ENCODE data around the gene IFNL1. TPM values are rescaled to one million over a fixed set of nuclear protein-coding genes. Genes with fewer than 3 reads are reported as not detected.
A peak's percentile ranks its signal among the peaks of the same experiment; 100 is the strongest.

The IFNL1 gene
- total RNA-seq, 1 donor from 2014 or later, result not detected

DNA sequence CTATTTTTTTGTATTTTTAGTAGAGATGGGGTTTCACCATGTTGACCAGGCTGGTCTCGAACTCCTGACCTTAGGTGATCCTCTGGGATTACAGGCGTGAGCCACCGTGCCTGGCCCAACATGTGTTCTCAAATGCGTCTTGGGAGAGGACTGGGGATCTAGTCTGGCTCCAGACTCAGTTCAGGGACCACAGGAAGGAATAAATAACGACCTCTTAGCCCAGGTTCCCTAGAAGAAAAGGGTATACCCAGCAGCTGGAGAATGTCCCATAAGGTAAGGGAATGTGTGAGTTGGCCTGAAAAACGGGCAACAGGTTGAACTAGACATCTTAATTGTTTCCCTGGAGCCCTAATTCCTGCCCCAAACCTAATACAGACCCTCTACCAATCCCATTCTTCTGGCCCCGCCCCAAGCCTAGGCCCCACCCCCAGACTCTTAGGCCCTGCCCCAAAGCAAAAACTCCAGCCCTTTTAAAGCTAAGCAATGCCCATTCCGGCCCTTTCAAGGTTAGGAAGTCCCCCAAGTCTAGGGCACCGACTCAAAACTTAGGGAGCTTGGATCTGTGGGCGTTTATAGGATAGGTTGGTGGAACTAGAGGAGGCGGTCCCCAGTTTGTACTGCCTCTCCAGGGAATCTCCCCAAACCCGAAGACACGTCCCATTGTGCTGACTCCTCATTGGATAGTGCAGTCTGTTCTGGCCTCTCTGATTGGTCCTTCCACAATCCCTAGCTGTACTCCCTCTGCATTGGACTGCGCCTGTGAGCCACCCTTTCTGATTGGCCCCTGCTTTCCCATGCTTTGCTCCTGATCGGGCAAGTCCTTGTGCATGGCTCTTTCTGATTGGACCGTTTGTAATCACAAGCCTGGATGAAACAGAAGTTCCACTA is 29.8 kb downstream of the IFNL1 start:
- H3K36me3 Mint-ChIP-seq (ENCODE audit: unreplicated experiment), result no peaks in the 10 kb centered on the region
- no peak for DNase-seq

GRCh38 chr19:39327363-39328045 is 31.3 kb downstream of the IFNL1 start:
- H3K9me3 Mint-ChIP-seq (ENCODE audit: unreplicated experiment), result peaks cover 9% of the 10 kb centered on the region
- no peak overlapping the region for H3K27ac Mint-ChIP-seq (ENCODE audit: unreplicated experiment)
- TF ChIP-seq, protein P1, sequence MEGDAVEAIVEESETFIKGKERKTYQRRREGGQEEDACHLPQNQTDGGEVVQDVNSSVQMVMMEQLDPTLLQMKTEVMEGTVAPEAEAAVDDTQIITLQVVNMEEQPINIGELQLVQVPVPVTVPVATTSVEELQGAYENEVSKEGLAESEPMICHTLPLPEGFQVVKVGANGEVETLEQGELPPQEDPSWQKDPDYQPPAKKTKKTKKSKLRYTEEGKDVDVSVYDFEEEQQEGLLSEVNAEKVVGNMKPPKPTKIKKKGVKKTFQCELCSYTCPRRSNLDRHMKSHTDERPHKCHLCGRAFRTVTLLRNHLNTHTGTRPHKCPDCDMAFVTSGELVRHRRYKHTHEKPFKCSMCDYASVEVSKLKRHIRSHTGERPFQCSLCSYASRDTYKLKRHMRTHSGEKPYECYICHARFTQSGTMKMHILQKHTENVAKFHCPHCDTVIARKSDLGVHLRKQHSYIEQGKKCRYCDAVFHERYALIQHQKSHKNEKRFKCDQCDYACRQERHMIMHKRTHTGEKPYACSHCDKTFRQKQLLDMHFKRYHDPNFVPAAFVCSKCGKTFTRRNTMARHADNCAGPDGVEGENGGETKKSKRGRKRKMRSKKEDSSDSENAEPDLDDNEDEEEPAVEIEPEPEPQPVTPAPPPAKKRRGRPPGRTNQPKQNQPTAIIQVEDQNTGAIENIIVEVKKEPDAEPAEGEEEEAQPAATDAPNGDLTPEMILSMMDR (IDR thresholded peaks at IDR 0.05; ENCODE audit: partially characterized antibody, unreplicated experiment), result no peak
- no peaks in the 10 kb centered on the region for H3K36me3 Mint-ChIP-seq (ENCODE audit: unreplicated experiment)
- no peak for DNase-seq
- H3K4me1 Mint-ChIP-seq (ENCODE audit: low read depth, unreplicated experiment), result peaks cover 12% of the 10 kb centered on the region
- peaks cover 4% of the 10 kb centered on the region for H3K27me3 Mint-ChIP-seq (ENCODE audit: unreplicated experiment)
- H3K4me3 Mint-ChIP-seq (ENCODE audit: unreplicated experiment), result peak overlapping the region; percentile 38

More for the DNA sequence above, 29.8 kb downstream of the IFNL1 start:
- Mint-ChIP-seq H3K4me1 (ENCODE audit: low read depth, unreplicated experiment) (peaks cover 16% of the 10 kb centered on the region), H3K27me3 (ENCODE audit: unreplicated experiment) (peaks cover 13% of the 10 kb centered on the region), H3K9me3 (ENCODE audit: unreplicated experiment) (peaks cover 18% of the 10 kb centered on the region), H3K4me3 (ENCODE audit: unreplicated experiment) (no peak overlapping the region), H3K27ac (ENCODE audit: unreplicated experiment) (no peak overlapping the region)
- TF ChIP-seq, protein P1 (IDR thresholded peaks at IDR 0.05; ENCODE audit: partially characterized antibody, unreplicated experiment), result no peak

- Mint-ChIP-seq H3K27me3 (ENCODE audit: unreplicated experiment) (peaks cover 2% of the 10 kb centered on the region), H3K36me3 (ENCODE audit: unreplicated experiment) (no peaks in the 10 kb centered on the region), H3K4me3 (ENCODE audit: unreplicated experiment) (peak overlapping the region; percentile 38), H3K27ac (ENCODE audit: unreplicated experiment) (no peak overlapping the region), H3K9me3 (ENCODE audit: unreplicated experiment) (peaks cover 7% of the 10 kb centered on the region), H3K4me1 (ENCODE audit: low read depth, unreplicated experiment) (peaks cover 12% of the 10 kb centered on the region)
- TF ChIP-seq, protein P1 (IDR thresholded peaks at IDR 0.05; ENCODE audit: partially characterized antibody, unreplicated experiment), result peak; percentile 99
- peak; percentile 96 for DNase-seq
These were observed 32.0 kb downstream of the IFNL1 start for GRCh38 chr19:39328046-39328705.

DNA sequence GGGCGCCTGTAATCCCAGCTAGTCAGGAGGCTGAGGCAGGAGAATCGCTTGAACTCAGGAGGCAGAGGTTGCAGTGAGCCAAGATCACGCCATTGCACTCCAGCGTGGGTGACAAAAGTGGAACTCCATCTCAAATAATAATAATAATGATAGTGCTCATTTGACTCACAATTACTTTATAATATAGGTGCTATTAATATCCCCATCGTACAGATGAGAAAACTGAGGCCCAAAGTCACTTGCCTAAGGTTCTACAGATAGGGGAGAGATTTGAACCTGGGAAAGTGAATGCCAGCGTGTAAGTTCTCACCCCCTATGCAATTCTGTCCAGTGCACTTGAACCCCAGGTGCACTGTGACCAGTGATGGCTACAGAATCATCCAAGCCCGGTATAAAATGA is 33.7 kb downstream of the IFNL1 start:
- no peak for DNase-seq
- H3K4me1 Mint-ChIP-seq (ENCODE audit: low read depth, unreplicated experiment), result peaks cover 12% of the 10 kb centered on the region
- H3K27ac Mint-ChIP-seq (ENCODE audit: unreplicated experiment), result no peak overlapping the region
- H3K9me3 Mint-ChIP-seq (ENCODE audit: unreplicated experiment), result peaks cover 7% of the 10 kb centered on the region
- no peaks in the 10 kb centered on the region for H3K36me3 Mint-ChIP-seq (ENCODE audit: unreplicated experiment)
- TF ChIP-seq, protein P1 (IDR thresholded peaks at IDR 0.05; ENCODE audit: partially characterized antibody, unreplicated experiment), result no peak
- H3K4me3 Mint-ChIP-seq (ENCODE audit: unreplicated experiment), result no peak overlapping the region
- no peaks in the 10 kb centered on the region for H3K27me3 Mint-ChIP-seq (ENCODE audit: unreplicated experiment)
